GM04503 (cell line): Measurements from ENCODE around the gene ASTN2.

Experiments used
- DNase-seq: peaks from one replicate; pipeline ENCODE4 v3.0.0-alpha.2; 2012; ENCODE audit warnings: low read depth

The ASTN2 gene

GRCh38 chr9:117368684-117369230, 46.1 kb downstream of the ASTN2 start:
- no peak for DNase-seq

- DNase-seq = no peak
Measured at GRCh38 chr9:117365438-117365837, 49.4 kb downstream of the ASTN2 start.

GRCh38 chr9:117363006-117363405, 51.9 kb downstream of the ASTN2 start:
- DNase-seq = no peak

- DNase-seq = no peak
Measured at GRCh38 chr9:117359910-117360309, 54.9 kb downstream of the ASTN2 start.

- DNase-seq = no peak
Measured at GRCh38 chr9:117355542-117355941, 59.3 kb downstream of the ASTN2 start.

- DNase-seq = no peak
Measured at GRCh38 chr9:117354997-117355396, 59.9 kb downstream of the ASTN2 start.

GRCh38 chr9:117354244-117354847, 60.5 kb downstream of the ASTN2 start:
- no peak for DNase-seq

- DNase-seq = no peak
Measured at GRCh38 chr9:117344892-117345660, 69.8 kb downstream of the ASTN2 start.

- no peak for DNase-seq
Measured at GRCh38 chr9:117343427-117343826, 71.4 kb downstream of the ASTN2 start.

- DNase-seq = no peak
Measured at GRCh38 chr9:117341151-117341550, 73.7 kb downstream of the ASTN2 start.

- DNase-seq = no peak
Measured at GRCh38 chr9:117340422-117340821, 74.4 kb downstream of the ASTN2 start.

GRCh38 chr9:117335837-117336433, 78.9 kb downstream of the ASTN2 start:
- no peak for DNase-seq

- no peak for DNase-seq
Measured at GRCh38 chr9:117334101-117334500, 80.8 kb downstream of the ASTN2 start.

- DNase-seq = no peak
Measured at GRCh38 chr9:117325831-117326230, 89.0 kb downstream of the ASTN2 start.

- no peak for DNase-seq
Measured at GRCh38 chr9:117325110-117325731, 89.6 kb downstream of the ASTN2 start.

- no peak for DNase-seq
Measured at GRCh38 chr9:117323390-117323789, 91.5 kb downstream of the ASTN2 start.

- no peak for DNase-seq
Measured at GRCh38 chr9:117317192-117317591, 97.7 kb downstream of the ASTN2 start.

GRCh38 chr9:117315236-117315635, 99.6 kb downstream of the ASTN2 start:
- DNase-seq = no peak

GRCh38 chr9:117313989-117314388, 100.9 kb downstream of the ASTN2 start:
- DNase-seq = no peak

- no peak for DNase-seq
Measured at GRCh38 chr9:117307701-117308100, 107.2 kb downstream of the ASTN2 start.

- no peak for DNase-seq
Measured at GRCh38 chr9:117306032-117306431, 108.8 kb downstream of the ASTN2 start.

GRCh38 chr9:117305454-117305853, 109.4 kb downstream of the ASTN2 start:
- DNase-seq = no peak

- DNase-seq = no peak
Measured at GRCh38 chr9:117304549-117304948, 110.3 kb downstream of the ASTN2 start.
